IMR-90 (cell line): ENCODE measurements around the gene GRIFIN. TPM values are rescaled to one million over a fixed set of nuclear protein-coding genes. Genes with fewer than 3 reads are reported as not detected.

Experiments used
- ATAC-seq: fragments of 200-7000 bp; cut with Tn5 transposase; 2 replicates; pipeline ENCODE4 v1.9.1; 2020; ENCODE audit warnings: low read depth, mild to moderate bottlenecking, moderate library complexity
- BruUV-seq: library from RNA; stranded (reverse); fragments of 400-500 nt; replicated peaks from 2 replicates; lab custom pipeline; 2021; lab: Mats Ljungman, UMichigan
- CTCF ChIA-PET: fragments of 300-600 bp; formaldehyde crosslinking; extraction: SDS; loops from one replicate; lab custom pipeline; 2021; ENCODE audit warnings: antibody characterized with exemption; lab: Yijun Ruan, JAX
- POLR2A ChIA-PET: fragments of 300-600 bp; sonication (Branson Sonifier 250); formaldehyde crosslinking; loops from one replicate; lab custom pipeline; 2022; ENCODE audit warnings: antibody characterized with exemption; ENCODE audit not compliant: unreplicated experiment; lab: Charles Lee
- DNase-seq: peaks from one replicate; pipeline ENCODE4 v3.0.0; 2013
- H2AFZ ChIP-seq: replicated peaks from 2 replicates; pipeline ENCODE3; 2013; ENCODE audit warnings: low read length, mild to moderate bottlenecking; ENCODE audit not compliant: poor library complexity
- H2AK5ac ChIP-seq: 2 replicates; pipeline ENCODE4 v1.6.1; 2013; ENCODE audit warnings: low read depth, low read length, inconsistent platforms
- H2AK9ac ChIP-seq: replicated peaks from 2 replicates; pipeline ENCODE3; 2013; ENCODE audit warnings: mild to moderate bottlenecking, low read depth, low read length, moderate library complexity; ENCODE audit not compliant: poor library complexity
- H2BK120ac ChIP-seq: 2 replicates; pipeline ENCODE4 v1.6.1; 2013; ENCODE audit warnings: low read depth, low read length, inconsistent platforms
- H2BK15ac ChIP-seq: 3 replicates; pipeline ENCODE4 v1.6.1; 2013; ENCODE audit warnings: low read depth, low read length, inconsistent platforms
- H2BK20ac ChIP-seq: 2 replicates; pipeline ENCODE4 v1.6.1; 2013; ENCODE audit warnings: low read depth, mild to moderate bottlenecking, inconsistent platforms, low read length, moderate library complexity
- H2BK5ac ChIP-seq: 2 replicates; pipeline ENCODE4 v1.6.1; 2013; ENCODE audit warnings: mild to moderate bottlenecking, low read depth, low read length, inconsistent platforms; ENCODE audit not compliant: poor library complexity, severe bottlenecking
- H3K14ac ChIP-seq: replicated peaks from 2 replicates; pipeline ENCODE4 v1.6.1; 2013; ENCODE audit warnings: low read depth, low read length, inconsistent platforms
- H3K18ac ChIP-seq: 2 replicates; pipeline ENCODE4 v1.6.1; 2013; ENCODE audit warnings: low read depth, low read length, control low read depth
- H3K23ac ChIP-seq: 2 replicates; pipeline ENCODE4 v1.6.1; 2013; ENCODE audit warnings: low read depth, low read length, inconsistent platforms
- H3K27ac ChIP-seq: 2 replicates; pipeline ENCODE4 v1.5.1; 2013; ENCODE audit warnings: mild to moderate bottlenecking, control low read depth, low read length; ENCODE audit not compliant: insufficient read depth
- H3K27me3 ChIP-seq: 2 replicates; pipeline ENCODE4 v1.6.1; 2013; ENCODE audit warnings: low read length; ENCODE audit not compliant: control insufficient read depth, insufficient read depth
- H3K36me3 ChIP-seq: 2 replicates; pipeline ENCODE4 v1.6.1; 2013; ENCODE audit warnings: low read length, mixed read lengths; ENCODE audit not compliant: control insufficient read depth, insufficient read depth
- H3K4ac ChIP-seq: 2 replicates; pipeline ENCODE4 v1.6.1; 2013; ENCODE audit warnings: low read depth, low read length, inconsistent platforms
- H3K4me1 ChIP-seq: 2 replicates; pipeline ENCODE4 v1.6.1; 2013; ENCODE audit warnings: low read length, mixed read lengths; ENCODE audit not compliant: control insufficient read depth, insufficient read depth
- H3K4me2 ChIP-seq: 2 replicates; pipeline ENCODE4 v1.6.1; 2013; ENCODE audit warnings: low read depth, mild to moderate bottlenecking, control low read depth, low read length, moderate library complexity
- H3K4me3 ChIP-seq: 2 replicates; pipeline ENCODE4 v1.5.1; 2013; ENCODE audit warnings: low read depth, mild to moderate bottlenecking, control low read depth, low read length, moderate library complexity; ENCODE audit not compliant: insufficient read depth
- H3K56ac ChIP-seq: 2 replicates; pipeline ENCODE4 v1.6.1; 2013; ENCODE audit warnings: low read length, inconsistent platforms; ENCODE audit not compliant: insufficient read depth; ENCODE audit errors: extremely low read depth
- H3K79me1 ChIP-seq, 2 experiments: 2 replicates each; pipeline ENCODE4 v1.6.1; 2013; ENCODE audit warnings: low read length in 2 of 2, inconsistent platforms in 1 of 2, low read depth in 1 of 2
- H3K9ac ChIP-seq: 2 replicates; pipeline ENCODE4 v1.6.1; 2013; ENCODE audit warnings: low read depth, low read length, control low read depth
- H3K9me1 ChIP-seq: 2 replicates; pipeline ENCODE4 v1.6.1; 2013; ENCODE audit warnings: low read length, inconsistent platforms; ENCODE audit not compliant: insufficient read depth
- H3K9me3 ChIP-seq: 2 replicates; pipeline ENCODE4 v1.6.1; 2013; ENCODE audit warnings: low read length; ENCODE audit not compliant: control insufficient read depth, insufficient read depth
- H4K20me1 ChIP-seq: 2 replicates; pipeline ENCODE4 v1.6.1; 2013; ENCODE audit warnings: low read length, inconsistent platforms; ENCODE audit not compliant: insufficient read depth
- H4K5ac ChIP-seq: 2 replicates; pipeline ENCODE4 v1.6.1; 2013; ENCODE audit warnings: mild to moderate bottlenecking, low read depth, low read length, control low read depth
- H4K8ac ChIP-seq, 2 experiments: 2 replicates each; pipeline ENCODE4 v1.6.1; 2013; ENCODE audit warnings: low read depth in 2 of 2, low read length in 2 of 2, control low read depth in 1 of 2, inconsistent platforms in 1 of 2
- H4K91ac ChIP-seq: 2 replicates; pipeline ENCODE4 v1.6.1; 2013; ENCODE audit warnings: low read depth, low read length, inconsistent platforms; ENCODE audit not compliant: insufficient read depth
- CEBPB ChIP-seq: IDR thresholded peaks from 2 replicates; pipeline ENCODE4 v1.6.1; 2012; ENCODE audit warnings: low read depth, low read length, improper control_type of control experiment
- CHD1 ChIP-seq: IDR thresholded peaks from 2 replicates; pipeline ENCODE4 v1.6.1; 2012; ENCODE audit warnings: low read depth, low read length, improper control_type of control experiment
- CTCF ChIP-seq: conservative IDR thresholded peaks from 2 replicates; pipeline ENCODE4 v1.5.1; 2012; ENCODE audit warnings: mild to moderate bottlenecking, low read depth, low read length, improper control_type of control experiment
- ELK1 ChIP-seq: fragments of 150-350 bp; IDR thresholded peaks from 2 replicates; pipeline ENCODE4 v1.6.1; 2016; ENCODE audit warnings: low read depth, mild to moderate bottlenecking, low read length, moderate library complexity, borderline replicate concordance
- FOS ChIP-seq: fragments of 150-350 bp; IDR thresholded peaks from 2 replicates; pipeline ENCODE4 v1.6.1; 2016; ENCODE audit warnings: low read depth, low read length
- MAFK ChIP-seq: IDR thresholded peaks from 2 replicates; pipeline ENCODE4 v1.6.1; 2012; ENCODE audit warnings: low read depth, low read length, improper control_type of control experiment
- MAZ ChIP-seq: IDR thresholded peaks from 2 replicates; pipeline ENCODE4 v1.6.1; 2012; ENCODE audit warnings: low read depth, mild to moderate bottlenecking, low read length, improper control_type of control experiment, moderate library complexity, borderline replicate concordance
- POLR2A ChIP-seq: IDR thresholded peaks from 2 replicates; pipeline ENCODE4 v1.6.1; 2012; ENCODE audit warnings: mild to moderate bottlenecking, low read depth, low read length
- RCOR1 ChIP-seq: IDR thresholded peaks from 2 replicates; pipeline ENCODE4 v1.6.1; 2012; ENCODE audit warnings: mild to moderate bottlenecking, low read length, improper control_type of control experiment; ENCODE audit not compliant: insufficient replicate concordance
- RFX5 ChIP-seq: IDR thresholded peaks from 2 replicates; pipeline ENCODE4 v1.8.0; 2012; ENCODE audit warnings: low read depth, mild to moderate bottlenecking, low read length, moderate library complexity
- SMC3 ChIP-seq: fragments of 150-350 bp; IDR thresholded peaks from 2 replicates; pipeline ENCODE4 v1.6.1; 2016; ENCODE audit warnings: low read depth, mild to moderate bottlenecking, antibody characterized with exemption, low read length, moderate library complexity
- USF2 ChIP-seq: fragments of 150-350 bp; IDR thresholded peaks from 2 replicates; pipeline ENCODE4 v1.6.1; 2017; ENCODE audit warnings: mild to moderate bottlenecking, antibody characterized with exemption, low read length, low read depth
- WGBS, 2 experiments: methylation state at CpG; one replicate each; pipeline versions ENCODE4 v1.1.5 to v1.1.7; 2013; ENCODE audit warnings: missing lambda C conversion rate in 2 of 2; ENCODE audit not compliant: insufficient read length in 1 of 2; ENCODE audit errors: extremely low coverage in 2 of 2; 5-methylcytosine and 5-hydroxymethylcytosine counted together
- dilution Hi-C: fragments of 300-500 bp; cut with HindIII; formaldehyde crosslinking; loops from one replicate; pipeline ENCODE4 v1.14.3; 2018; ENCODE audit warnings: low sequenced_read_pairs; ENCODE audit not compliant: unreplicated experiment
- in situ Hi-C: fragments of 300-500 bp; cut with MboI; formaldehyde crosslinking; loops from 3 replicates; pipeline ENCODE4 v1.14.3; 2019; ENCODE audit warnings: low sequenced_read_pairs, inconsistent platforms, mixed read lengths
- intact Hi-C: fragments of 100-400 bp; cut with micrococcal nuclease; formaldehyde crosslinking; loops from 2 replicates; pipeline ENCODE4 v1.10.0; 2022
- polyA plus RNA-seq, 3 experiments: library from polyadenylated mRNA; depleted of rRNA; stranded (reverse); fragments of >200 nt; gene quantifications; 2 replicates each; pipeline ENCODE4 v1.2.3, GENCODE V29; 2012; ENCODE audit warnings: low replicate concordance in 1 of 3
- total RNA-seq: library from RNA; depleted of rRNA; stranded (reverse); fragments of >200 nt; gene quantifications from 2 replicates; pipeline ENCODE4 v1.2.3, GENCODE V29; 2012

The GRIFIN gene
- total and polyA plus RNA-seq, 2 of the 4 experiments (the other 2 are of a cell fraction) = not detected

GRCh38 chr7:2514473-2515423 is 38.5 kb upstream of the GRIFIN start (continued):
- TF ChIP-seq RCOR1 (no peak), CEBPB (no peak)

GRCh38 chr7:2513702-2514101 is 37.5 kb upstream of the GRIFIN start:
- no peak overlapping the region for H2BK120ac ChIP-seq
- no peak overlapping the region for H3K14ac ChIP-seq
- 80% methylated on average over 2 of the region's 7 CpGs; no CpG with 5 or more reads in 1 of the 2 experiments for WGBS, 2 experiments
- no peak overlapping the region for H3K27ac ChIP-seq
- no peaks in the 10 kb centered on the region for H3K36me3 ChIP-seq
- in situ Hi-C loops = no loop called here
- peaks cover 0 to 3% of the 10 kb centered on the region in 2 experiments; a peak in 2 of 4 replicates for H3K79me1 ChIP-seq
- H4K91ac ChIP-seq = no peak overlapping the region
- CTCF ChIA-PET = no interaction called here
- peaks cover 23% of the 10 kb centered on the region for H3K4me1 ChIP-seq
- no peak overlapping the region for H3K18ac ChIP-seq
- no peak for ATAC-seq
- DNase-seq = no peak
- H2BK20ac ChIP-seq = no peak overlapping the region
- no TSS peak for BruUV-seq
- no peak overlapping the region for H3K4me2 ChIP-seq
- no peak overlapping the region for H2AK9ac ChIP-seq
- H3K9me3 ChIP-seq = no peaks in the 10 kb centered on the region
- POLR2A ChIA-PET = no interaction called here
- H2BK15ac ChIP-seq = no peak overlapping the region
- H3K4ac ChIP-seq = no peak overlapping the region
- no peaks in the 10 kb centered on the region for H4K20me1 ChIP-seq
- no peak overlapping the region for H3K9ac ChIP-seq
- dilution Hi-C loops = no loop called here
- H2BK5ac ChIP-seq = no peak overlapping the region
- no peak overlapping the region for H4K8ac ChIP-seq
- no peak overlapping the region for H2AFZ ChIP-seq
- H3K4me3 ChIP-seq = no peak overlapping the region
- H3K23ac ChIP-seq = no peak overlapping the region
- H3K27me3 ChIP-seq = peaks cover 1% of the 10 kb centered on the region; the same call in 1 of the 2 replicates
- no peak overlapping the region for H4K5ac ChIP-seq
- H3K9me1 ChIP-seq = peaks cover 16% of the 10 kb centered on the region
- no peak overlapping the region for H3K56ac ChIP-seq
- intact Hi-C loops = no loop called here
- no peak overlapping the region for H2AK5ac ChIP-seq
- TF ChIP-seq USF2 (no peak), RFX5 (no peak), CTCF (no peak), FOS (no peak), POLR2A (no peak), MAFK (no peak), ELK1 (no peak), MAZ (no peak), CHD1 (no peak), RCOR1 (no peak), SMC3 (no peak)
